Nephron (organoid): ENCODE measurements around the gene SERPINB2.

ENCODE experiments used
- H3K27ac Mint-ChIP-seq, 3 experiments: 2 replicates each; pipeline ENCODE4 v1.8.0; 2020; ENCODE audit warnings: mixed read lengths in 3 of 3, mild to moderate bottlenecking in 2 of 3, moderate library complexity in 1 of 3
- H3K27me3 Mint-ChIP-seq: 2 replicates; pipeline ENCODE4 v1.8.0; 2021; ENCODE audit warnings: low read depth, mild to moderate bottlenecking, moderate library complexity, mixed read lengths
- H3K36me3 Mint-ChIP-seq: 2 replicates; pipeline ENCODE4 v1.8.0; 2020; ENCODE audit warnings: low read depth, mixed read lengths
- H3K4me1 Mint-ChIP-seq: 2 replicates; pipeline ENCODE4 v1.8.0; 2020; ENCODE audit warnings: mixed read lengths
- H3K4me3 Mint-ChIP-seq, 3 experiments: 2 replicates each; pipeline ENCODE4 v1.8.0; 2020; ENCODE audit warnings: mild to moderate bottlenecking in 3 of 3, mixed read lengths in 3 of 3, moderate library complexity in 2 of 3
- H3K9me3 Mint-ChIP-seq: 2 replicates; pipeline ENCODE4 v1.8.0; 2020; ENCODE audit warnings: mixed read lengths
- CTCF ChIP-seq, 3 experiments: fragments of 200-600 bp; sonication (generic); IDR thresholded peaks; one replicate each; pipeline ENCODE4 v1.5.0; 2021; ENCODE audit warnings: antibody characterized with exemption in 3 of 3; ENCODE audit not compliant: unreplicated experiment in 3 of 3

SERPINB2 gene

GRCh38 chr18:63887424-63887823, at the start of gene SERPINB2:
TSS of gene SERPINB2 (plus strand) at chr18:63887705. CDS start at chr18:63891445, 3,740 bp downstream.
- H3K27me3 Mint-ChIP-seq = peaks cover 4% of the 10 kb centered on the region
- H3K4me3 Mint-ChIP-seq = no peak within 1 kb of the TSS
- H3K27ac Mint-ChIP-seq = no peak within 1 kb of the TSS
- H3K36me3 Mint-ChIP-seq = no peaks in the 10 kb centered on the region
- H3K4me1 Mint-ChIP-seq = no peaks in the 10 kb centered on the region
- no peak for TF ChIP-seq CTCF (IDR thresholded peaks at IDR 0.05; ENCODE audit: unreplicated experiment in 3 of 3)
- no peaks in the 10 kb centered on the region for H3K9me3 Mint-ChIP-seq

GRCh38 chr18:63843008-63843407, 44.5 kb upstream of the SERPINB2 start:
- H3K9me3 Mint-ChIP-seq = no peaks in the 10 kb centered on the region
- no peaks in the 10 kb centered on the region for H3K4me1 Mint-ChIP-seq
- TF ChIP-seq CTCF (IDR thresholded peaks at IDR 0.05; ENCODE audit: unreplicated experiment in 3 of 3) = no peak
- H3K27ac Mint-ChIP-seq = no peak overlapping the region
- H3K4me3 Mint-ChIP-seq = no peak overlapping the region
- no peaks in the 10 kb centered on the region for H3K27me3 Mint-ChIP-seq
- H3K36me3 Mint-ChIP-seq = no peaks in the 10 kb centered on the region

- H3K4me3 Mint-ChIP-seq = no peak overlapping the region
- TF ChIP-seq CTCF (IDR thresholded peaks at IDR 0.05; ENCODE audit: unreplicated experiment in 3 of 3) = peak; percentile 52 to 62 (median 55)
- H3K27me3 Mint-ChIP-seq = no peaks in the 10 kb centered on the region
- H3K27ac Mint-ChIP-seq = no peak overlapping the region
- H3K4me1 Mint-ChIP-seq = no peaks in the 10 kb centered on the region
- no peaks in the 10 kb centered on the region for H3K9me3 Mint-ChIP-seq
- H3K36me3 Mint-ChIP-seq = no peaks in the 10 kb centered on the region
These were observed 43.3 kb upstream of the SERPINB2 start for GRCh38 chr18:63844254-63844653.

GRCh38 chr18:63848159-63848558, 39.3 kb upstream of the SERPINB2 start:
- no peaks in the 10 kb centered on the region for H3K9me3 Mint-ChIP-seq
- no peak overlapping the region for H3K4me3 Mint-ChIP-seq
- H3K36me3 Mint-ChIP-seq = no peaks in the 10 kb centered on the region
- no peak overlapping the region for H3K27ac Mint-ChIP-seq
- no peaks in the 10 kb centered on the region for H3K4me1 Mint-ChIP-seq
- no peaks in the 10 kb centered on the region for H3K27me3 Mint-ChIP-seq
- TF ChIP-seq CTCF (IDR thresholded peaks at IDR 0.05; ENCODE audit: unreplicated experiment in 3 of 3) = peak; percentile 49 to 65 (median 52)

GRCh38 chr18:63850020-63850419, 37.5 kb upstream of the SERPINB2 start:
- peaks cover 2% of the 10 kb centered on the region for H3K9me3 Mint-ChIP-seq
- no peak overlapping the region for H3K27ac Mint-ChIP-seq
- H3K4me1 Mint-ChIP-seq = no peaks in the 10 kb centered on the region
- no peaks in the 10 kb centered on the region for H3K36me3 Mint-ChIP-seq
- no peaks in the 10 kb centered on the region for H3K27me3 Mint-ChIP-seq
- H3K4me3 Mint-ChIP-seq = no peak overlapping the region
- peak; percentile 24 to 54 (median 43) for TF ChIP-seq CTCF (IDR thresholded peaks at IDR 0.05; ENCODE audit: unreplicated experiment in 3 of 3)

GRCh38 chr18:63850636-63851035, 36.9 kb upstream of the SERPINB2 start:
- Mint-ChIP-seq H3K9me3 (peaks cover 2% of the 10 kb centered on the region), H3K4me1 (no peaks in the 10 kb centered on the region)

More at GRCh38 chr18:63850636-63851035, 36.9 kb upstream of the SERPINB2 start:
- H3K36me3 Mint-ChIP-seq = no peaks in the 10 kb centered on the region
- no peak overlapping the region for H3K27ac Mint-ChIP-seq
- no peak overlapping the region for H3K4me3 Mint-ChIP-seq
- no peaks in the 10 kb centered on the region for H3K27me3 Mint-ChIP-seq
- TF ChIP-seq CTCF (IDR thresholded peaks at IDR 0.05; ENCODE audit: unreplicated experiment in 3 of 3) = no peak
